Adrenal gland (tissue), 12 donors: ENCODE data around the gene DCC. TPM values are rescaled to one million over a fixed set of nuclear protein-coding genes. Genes with fewer than 3 reads are reported as not detected.

ENCODE experiments used
- DNase-seq, 7 donors: peaks; one replicate each; pipeline ENCODE4 v3.0.0-alpha.2; 2019 to 2020
- H3K27ac ChIP-seq, 5 donors: fragments of 200-600 bp; sonication (generic) in 4 of 5; 1 replicate in 3 of 5; 2 replicates in 2 of 5; pipeline versions ENCODE4 v1.5.1 to v1.8.0; 2016 to 2020; ENCODE audit warnings: mild to moderate bottlenecking in 1 of 5
- H3K27me3 ChIP-seq: fragments of 200-600 bp; 2 replicates; pipeline ENCODE4 v1.8.0; 2021
- H3K36me3 ChIP-seq, 2 donors: fragments of 200-600 bp; replicated peaks in 1 of 2; 1 replicate in 1 of 2; 2 replicates in 1 of 2; pipeline versions ENCODE4 v1.5.1 to v1.8.0; 2018 to 2022
- H3K4me1 ChIP-seq, 2 donors: fragments of 200-600 bp; replicated peaks in 1 of 2; 1 replicate in 1 of 2; 2 replicates in 1 of 2; pipeline versions ENCODE4 v1.5.1 to v1.8.0; 2018 to 2021
- H3K4me3 ChIP-seq, 4 donors: fragments of 200-600 bp; sonication (generic) in 3 of 4; one replicate each; pipeline ENCODE4 v1.5.1; 2016 to 2018
- H3K9me3 ChIP-seq, 3 donors: fragments of 200-600 bp; sonication (generic) in 1 of 3; replicated peaks in 1 of 3; 1 replicate in 2 of 3; 2 replicates in 1 of 3; pipeline versions ENCODE4 v1.5.1 to v1.8.0; 2016 to 2021
- POLR2A ChIP-seq, 2 donors: fragments of 450-650 bp; IDR thresholded peaks; one replicate each; pipeline ENCODE4 v1.6.1; 2017; ENCODE audit warnings: antibody characterized with exemption in 2 of 2, mild to moderate bottlenecking in 2 of 2, moderate library complexity in 1 of 2
- WGBS, 4 donors: extraction: QIAGEN DNeasy Blood & Tissue Kit in 2 of 4; methylation state at CpG; one replicate each; pipeline versions ENCODE4 v1.1.5 to v1.1.7; 2013 to 2017; 5-methylcytosine and 5-hydroxymethylcytosine counted together
- intact Hi-C, 2 donors: fragments of 100-400 bp; cut with DNase I; formaldehyde crosslinking; loops; one replicate each; pipeline versions ENCODE4 v1.14.1 to v1.15.0; 2022 to 2023
- polyA plus RNA-seq, 3 donors: library from polyadenylated mRNA; stranded (reverse); fragments of 200-250 nt in 2 of 3; fragments of 350-450 nt in 1 of 3; fragmentation: Illumina TruSeq in 1 of 3; extraction: RNeasy Lipid Tissue Mini Kit (QIAGEN cat#74804) in 1 of 3; gene quantifications; one replicate each; pipeline ENCODE4 v1.2.3, GENCODE V29; 2013 to 2014
- total RNA-seq, 9 donors: library from RNA; depleted of rRNA in 4 of 9; stranded (reverse); fragments of >200 nt in 4 of 9; fragments of 120-200 nt in 1 of 9; fragmentation: NEBNext Ultra II Directional in 1 of 9; extraction: Animal tissue kit (Norgen Biotek cat#: 25700) in 1 of 9; gene quantifications; one replicate each; pipeline versions ENCODE4 v1.1.0 to v1.2.4, GENCODE V29; 2013 to 2023
- TF ChIP-seq, protein P1 (sequence below), 6 experiments: fragments of 450-650 bp in 4 of 6; fragments of 200-600 bp in 2 of 6; sonication (generic) in 1 of 6; IDR thresholded peaks; 1 replicate in 5 of 6; 2 replicates in 1 of 6; pipeline versions ENCODE4 v1.5.1 to v1.8.0; 2016 to 2021; ENCODE audit warnings: antibody characterized with exemption in 6 of 6, mild to moderate bottlenecking in 2 of 6, moderate library complexity in 1 of 6
- donor health status: healthy with polysubstance abuse.
- donor health status: Bipolar disorder and iron deficiency.
- donor health status: DM: yes; HTN: yes; CAD: no.
- donor health status: DM: no; HTN: no; CAD: no.
- donor health status: DM: no; HTN: no; CAD: no.
- donor health status: DM: yes; HTN: yes; CAD: no.

The DCC gene
- total and polyA plus RNA-seq, 12 donors = 0.33 to 3.5 (median 1.1) TPM; not detected in 1

DNA sequence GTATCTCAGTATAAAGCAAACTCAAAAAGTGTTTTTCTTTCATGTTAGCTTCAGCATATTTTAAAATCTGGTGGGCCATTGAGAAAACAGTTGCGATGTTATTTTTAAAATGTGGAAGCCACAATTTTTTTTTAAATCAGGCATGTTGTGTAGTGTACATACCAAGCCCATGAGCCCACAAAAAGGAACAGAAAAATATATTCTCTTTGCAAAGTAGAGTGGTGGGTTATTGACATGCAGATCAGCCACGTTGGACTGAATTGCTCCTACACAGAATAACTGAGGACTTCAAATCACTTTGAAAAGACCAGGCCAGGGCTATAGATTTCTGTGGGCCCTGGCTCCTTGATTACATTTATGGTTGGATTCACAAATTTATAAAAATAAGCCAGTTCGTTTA is 774.4 kb downstream of the DCC start:
- Histone ChIP-seq H3K4me3 (no peak overlapping the region), H3K27ac (no peak overlapping the region), H3K9me3 (no peaks in the 10 kb centered on the region), H3K36me3 (no peaks in the 10 kb centered on the region), H3K27me3 (no peaks in the 10 kb centered on the region), H3K4me1 (no peaks in the 10 kb centered on the region)
- no peak for DNase-seq
- no peak for TF ChIP-seq POLR2A (IDR thresholded peaks at IDR 0.05)
- TF ChIP-seq, protein P1, sequence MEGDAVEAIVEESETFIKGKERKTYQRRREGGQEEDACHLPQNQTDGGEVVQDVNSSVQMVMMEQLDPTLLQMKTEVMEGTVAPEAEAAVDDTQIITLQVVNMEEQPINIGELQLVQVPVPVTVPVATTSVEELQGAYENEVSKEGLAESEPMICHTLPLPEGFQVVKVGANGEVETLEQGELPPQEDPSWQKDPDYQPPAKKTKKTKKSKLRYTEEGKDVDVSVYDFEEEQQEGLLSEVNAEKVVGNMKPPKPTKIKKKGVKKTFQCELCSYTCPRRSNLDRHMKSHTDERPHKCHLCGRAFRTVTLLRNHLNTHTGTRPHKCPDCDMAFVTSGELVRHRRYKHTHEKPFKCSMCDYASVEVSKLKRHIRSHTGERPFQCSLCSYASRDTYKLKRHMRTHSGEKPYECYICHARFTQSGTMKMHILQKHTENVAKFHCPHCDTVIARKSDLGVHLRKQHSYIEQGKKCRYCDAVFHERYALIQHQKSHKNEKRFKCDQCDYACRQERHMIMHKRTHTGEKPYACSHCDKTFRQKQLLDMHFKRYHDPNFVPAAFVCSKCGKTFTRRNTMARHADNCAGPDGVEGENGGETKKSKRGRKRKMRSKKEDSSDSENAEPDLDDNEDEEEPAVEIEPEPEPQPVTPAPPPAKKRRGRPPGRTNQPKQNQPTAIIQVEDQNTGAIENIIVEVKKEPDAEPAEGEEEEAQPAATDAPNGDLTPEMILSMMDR (IDR thresholded peaks at IDR 0.05) = no peak
- intact Hi-C loops = no loop called here
- 49 to 62% (median 54%) methylated on average over 3 of the region's 3 CpGs for WGBS, 4 donors

DNA sequence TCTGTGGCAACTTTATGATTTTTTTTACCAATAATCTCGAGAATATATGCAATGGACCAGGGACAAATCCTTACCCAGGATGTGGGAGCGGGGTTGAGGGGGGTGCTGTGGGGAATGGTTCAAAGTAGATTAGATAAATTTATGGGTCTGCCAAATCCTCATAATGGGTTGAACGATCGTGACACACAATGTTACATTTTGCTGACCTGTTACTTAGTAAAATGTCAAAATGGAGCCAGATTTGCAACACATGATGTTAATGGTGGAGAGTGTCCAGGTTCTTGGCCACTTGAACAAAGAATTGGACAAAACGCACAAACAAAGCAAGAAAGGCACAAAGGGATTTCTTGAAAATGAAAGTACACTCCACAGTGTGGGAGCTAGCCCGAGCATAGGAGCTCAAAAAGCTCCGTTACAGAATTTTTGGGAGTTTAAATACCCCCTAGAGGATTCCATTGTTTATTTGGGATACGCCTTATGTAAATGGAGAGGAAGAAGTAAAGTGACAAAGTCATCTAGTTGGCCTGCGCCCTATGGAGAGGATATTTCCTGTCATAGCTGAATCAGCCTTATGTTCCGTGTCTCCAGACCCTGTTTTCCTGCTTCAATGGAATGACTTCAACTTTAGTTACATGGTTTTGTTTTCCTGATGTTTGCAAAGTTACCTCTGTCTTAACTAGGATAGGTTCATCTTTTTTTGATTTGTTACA is 776.0 kb downstream of the DCC start:
- Histone ChIP-seq H3K36me3 (no peaks in the 10 kb centered on the region), H3K27ac (no peak overlapping the region), H3K4me3 (no peak overlapping the region), H3K9me3 (no peaks in the 10 kb centered on the region), H3K27me3 (no peaks in the 10 kb centered on the region), H3K4me1 (no peaks in the 10 kb centered on the region)
- WGBS, 4 donors = 60 to 73% (median 66%) methylated on average over 10 of the region's 10 CpGs
- DNase-seq = no peak
- no peak for TF ChIP-seq POLR2A (IDR thresholded peaks at IDR 0.05)
- TF ChIP-seq, protein P1 (IDR thresholded peaks at IDR 0.05) = no peak
- intact Hi-C loops = no loop called here

DNA sequence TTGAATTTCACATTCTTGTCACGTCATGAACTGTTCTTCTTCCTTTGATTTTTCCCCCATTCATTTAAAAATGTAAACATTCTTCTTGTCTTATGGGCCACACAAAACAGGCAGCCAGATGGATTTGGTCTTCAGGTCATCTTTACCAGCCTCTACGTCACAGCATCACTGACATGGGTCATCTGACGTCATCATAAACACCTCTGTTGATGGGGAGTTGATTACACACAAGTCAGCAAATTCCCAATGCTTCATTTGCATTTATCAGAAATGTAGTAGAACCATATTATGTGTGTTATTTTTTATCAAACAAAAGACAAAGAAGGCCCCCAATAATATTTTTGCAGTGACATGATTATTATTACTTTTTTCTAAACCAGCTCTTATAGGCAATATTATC is 777.9 kb downstream of the DCC start:
- H3K4me3 ChIP-seq = no peak overlapping the region
- no peaks in the 10 kb centered on the region for H3K27me3 ChIP-seq
- WGBS, 4 donors = 52 to 62% (median 59%) methylated on average over 3 of the region's 3 CpGs
- no peaks in the 10 kb centered on the region for H3K36me3 ChIP-seq
- H3K27ac ChIP-seq = no peak overlapping the region
- no peaks in the 10 kb centered on the region for H3K9me3 ChIP-seq
- intact Hi-C loops = no loop called here
- DNase-seq = no peak
- no peaks in the 10 kb centered on the region for H3K4me1 ChIP-seq
- TF ChIP-seq, protein P1 (IDR thresholded peaks at IDR 0.05) = no peak
- TF ChIP-seq POLR2A (IDR thresholded peaks at IDR 0.05) = no peak

DNA sequence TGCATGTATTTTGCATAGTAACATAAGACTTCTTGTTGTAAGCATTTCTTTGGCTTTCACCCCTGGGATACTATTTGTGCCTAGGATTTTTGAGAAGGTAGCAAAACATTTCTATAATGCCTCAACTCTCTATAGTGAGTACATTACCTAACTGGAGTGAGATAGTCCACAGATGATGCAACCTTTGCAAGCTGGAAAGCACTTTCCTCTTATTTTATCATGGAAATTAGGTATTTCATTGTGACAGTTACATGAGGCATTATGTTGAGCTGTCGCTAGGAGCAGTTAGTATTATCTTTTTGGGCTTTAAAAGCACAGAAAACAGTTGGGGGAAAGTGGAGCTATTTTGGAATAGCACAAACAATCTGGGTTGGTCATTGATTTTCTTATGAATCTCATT is 786.2 kb downstream of the DCC start:
- WGBS, 4 donors = 64 to 79% (median 68%) methylated on average over 1 of the region's 1 CpG
- intact Hi-C loops = no loop called here
- Histone ChIP-seq H3K27me3 (no peaks in the 10 kb centered on the region), H3K9me3 (no peaks in the 10 kb centered on the region), H3K27ac (no peak overlapping the region), H3K36me3 (no peaks in the 10 kb centered on the region), H3K4me1 (no peaks in the 10 kb centered on the region), H3K4me3 (no peak overlapping the region)
- DNase-seq = no peak
- TF ChIP-seq, protein P1 (IDR thresholded peaks at IDR 0.05) = no peak
